ENCODE data around the gene RUNX3.

DNA sequence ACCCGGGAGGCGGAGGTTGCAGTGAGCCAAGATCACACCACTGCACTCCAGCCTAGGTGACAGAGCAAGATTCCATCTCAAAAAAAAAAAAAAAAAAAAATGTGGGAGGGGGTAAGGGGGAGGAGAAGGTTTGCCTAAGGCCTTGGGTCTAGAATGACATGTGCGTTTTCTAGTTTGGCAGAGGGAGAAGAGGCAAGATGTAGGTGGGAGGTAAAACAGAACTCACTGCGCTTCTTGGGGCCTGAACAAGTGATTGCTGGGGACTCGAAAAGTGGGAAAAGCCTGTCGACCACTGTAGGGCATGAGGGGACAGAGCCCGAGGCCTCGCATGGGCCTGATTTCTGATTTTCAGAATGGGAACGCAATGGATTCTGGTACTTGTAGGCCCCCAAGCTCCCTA lies 19.9 kb downstream of the RUNX3 start:
- TF ChIP-seq, protein P1, sequence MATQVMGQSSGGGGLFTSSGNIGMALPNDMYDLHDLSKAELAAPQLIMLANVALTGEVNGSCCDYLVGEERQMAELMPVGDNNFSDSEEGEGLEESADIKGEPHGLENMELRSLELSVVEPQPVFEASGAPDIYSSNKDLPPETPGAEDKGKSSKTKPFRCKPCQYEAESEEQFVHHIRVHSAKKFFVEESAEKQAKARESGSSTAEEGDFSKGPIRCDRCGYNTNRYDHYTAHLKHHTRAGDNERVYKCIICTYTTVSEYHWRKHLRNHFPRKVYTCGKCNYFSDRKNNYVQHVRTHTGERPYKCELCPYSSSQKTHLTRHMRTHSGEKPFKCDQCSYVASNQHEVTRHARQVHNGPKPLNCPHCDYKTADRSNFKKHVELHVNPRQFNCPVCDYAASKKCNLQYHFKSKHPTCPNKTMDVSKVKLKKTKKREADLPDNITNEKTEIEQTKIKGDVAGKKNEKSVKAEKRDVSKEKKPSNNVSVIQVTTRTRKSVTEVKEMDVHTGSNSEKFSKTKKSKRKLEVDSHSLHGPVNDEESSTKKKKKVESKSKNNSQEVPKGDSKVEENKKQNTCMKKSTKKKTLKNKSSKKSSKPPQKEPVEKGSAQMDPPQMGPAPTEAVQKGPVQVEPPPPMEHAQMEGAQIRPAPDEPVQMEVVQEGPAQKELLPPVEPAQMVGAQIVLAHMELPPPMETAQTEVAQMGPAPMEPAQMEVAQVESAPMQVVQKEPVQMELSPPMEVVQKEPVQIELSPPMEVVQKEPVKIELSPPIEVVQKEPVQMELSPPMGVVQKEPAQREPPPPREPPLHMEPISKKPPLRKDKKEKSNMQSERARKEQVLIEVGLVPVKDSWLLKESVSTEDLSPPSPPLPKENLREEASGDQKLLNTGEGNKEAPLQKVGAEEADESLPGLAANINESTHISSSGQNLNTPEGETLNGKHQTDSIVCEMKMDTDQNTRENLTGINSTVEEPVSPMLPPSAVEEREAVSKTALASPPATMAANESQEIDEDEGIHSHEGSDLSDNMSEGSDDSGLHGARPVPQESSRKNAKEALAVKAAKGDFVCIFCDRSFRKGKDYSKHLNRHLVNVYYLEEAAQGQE (IDR thresholded peaks at IDR 0.05; ENCODE audit: low read depth): no peak
- TF ChIP-seq POLR2AphosphoS5 (IDR thresholded peaks at IDR 0.05; ENCODE audit: low read depth, low read length) (no peak), TCF7L2 (IDR thresholded peaks at IDR 0.05; ENCODE audit: borderline replicate concordance, extremely low read depth, insufficient read depth, insufficient read length) (no peak), SIN3A (IDR thresholded peaks at IDR 0.05; ENCODE audit: low read depth) (no peak)
- TF ChIP-seq, protein P2, sequence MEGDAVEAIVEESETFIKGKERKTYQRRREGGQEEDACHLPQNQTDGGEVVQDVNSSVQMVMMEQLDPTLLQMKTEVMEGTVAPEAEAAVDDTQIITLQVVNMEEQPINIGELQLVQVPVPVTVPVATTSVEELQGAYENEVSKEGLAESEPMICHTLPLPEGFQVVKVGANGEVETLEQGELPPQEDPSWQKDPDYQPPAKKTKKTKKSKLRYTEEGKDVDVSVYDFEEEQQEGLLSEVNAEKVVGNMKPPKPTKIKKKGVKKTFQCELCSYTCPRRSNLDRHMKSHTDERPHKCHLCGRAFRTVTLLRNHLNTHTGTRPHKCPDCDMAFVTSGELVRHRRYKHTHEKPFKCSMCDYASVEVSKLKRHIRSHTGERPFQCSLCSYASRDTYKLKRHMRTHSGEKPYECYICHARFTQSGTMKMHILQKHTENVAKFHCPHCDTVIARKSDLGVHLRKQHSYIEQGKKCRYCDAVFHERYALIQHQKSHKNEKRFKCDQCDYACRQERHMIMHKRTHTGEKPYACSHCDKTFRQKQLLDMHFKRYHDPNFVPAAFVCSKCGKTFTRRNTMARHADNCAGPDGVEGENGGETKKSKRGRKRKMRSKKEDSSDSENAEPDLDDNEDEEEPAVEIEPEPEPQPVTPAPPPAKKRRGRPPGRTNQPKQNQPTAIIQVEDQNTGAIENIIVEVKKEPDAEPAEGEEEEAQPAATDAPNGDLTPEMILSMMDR (IDR thresholded peaks at IDR 0.05 in 2 of 3, conservative IDR thresholded peaks at IDR 0.05 in 1 of 3; ENCODE audit: borderline replicate concordance in 1 of 3, insufficient read depth in 1 of 3, low read depth in 2 of 3, low read length in 2 of 3): no peak
